GM19328 (cell line): ENCODE measurements around the gene DIS3L2.

Source experiments
- ATAC-seq: cut with Tn5 transposase; IDR thresholded peaks from one replicate; pipeline ENCODE4 v1.9.1; 2021; ENCODE audit warnings: mild to moderate bottlenecking, moderate library complexity; ENCODE audit not compliant: unreplicated experiment

The DIS3L2 gene

DNA sequence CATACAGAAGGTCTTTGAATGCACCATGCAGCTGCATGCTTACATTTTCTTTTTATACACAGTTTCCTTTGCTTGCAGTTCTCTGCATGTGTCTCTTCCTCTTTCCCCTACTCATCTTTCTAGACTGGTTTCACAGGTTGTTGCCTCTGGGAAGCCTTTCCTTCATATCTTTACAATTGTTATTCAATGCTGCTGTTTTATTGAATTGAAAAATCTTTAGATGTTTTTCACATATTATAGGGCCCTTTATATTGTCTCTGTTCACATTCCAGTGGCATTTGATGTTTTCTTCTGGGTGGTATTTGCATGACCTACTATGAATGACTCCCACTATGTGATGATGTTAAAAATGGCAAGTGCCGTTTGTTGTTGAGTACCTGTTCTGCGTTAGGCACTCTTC lies 91.1 kb downstream of the DIS3L2 start:
- no peak for ATAC-seq

DNA sequence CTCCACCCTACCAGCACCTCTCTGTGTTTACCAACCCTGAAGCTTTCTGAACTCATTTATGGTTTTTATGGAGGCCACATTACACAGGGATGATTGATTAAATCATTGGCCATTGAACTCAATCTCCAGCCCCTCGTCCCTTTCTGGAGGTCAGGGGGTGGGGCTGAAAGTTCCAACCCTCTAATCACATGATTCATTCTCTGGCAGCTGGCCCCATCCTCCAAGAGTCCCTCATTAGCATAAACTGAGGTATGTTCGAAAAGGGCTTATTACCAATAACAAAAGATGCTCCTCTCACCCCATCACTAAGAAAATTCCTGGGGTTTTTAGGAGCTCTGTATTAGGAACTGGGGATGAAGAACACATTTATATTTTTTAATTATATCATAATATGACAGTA lies 92.3 kb downstream of the DIS3L2 start:
- ATAC-seq: no peak

DNA sequence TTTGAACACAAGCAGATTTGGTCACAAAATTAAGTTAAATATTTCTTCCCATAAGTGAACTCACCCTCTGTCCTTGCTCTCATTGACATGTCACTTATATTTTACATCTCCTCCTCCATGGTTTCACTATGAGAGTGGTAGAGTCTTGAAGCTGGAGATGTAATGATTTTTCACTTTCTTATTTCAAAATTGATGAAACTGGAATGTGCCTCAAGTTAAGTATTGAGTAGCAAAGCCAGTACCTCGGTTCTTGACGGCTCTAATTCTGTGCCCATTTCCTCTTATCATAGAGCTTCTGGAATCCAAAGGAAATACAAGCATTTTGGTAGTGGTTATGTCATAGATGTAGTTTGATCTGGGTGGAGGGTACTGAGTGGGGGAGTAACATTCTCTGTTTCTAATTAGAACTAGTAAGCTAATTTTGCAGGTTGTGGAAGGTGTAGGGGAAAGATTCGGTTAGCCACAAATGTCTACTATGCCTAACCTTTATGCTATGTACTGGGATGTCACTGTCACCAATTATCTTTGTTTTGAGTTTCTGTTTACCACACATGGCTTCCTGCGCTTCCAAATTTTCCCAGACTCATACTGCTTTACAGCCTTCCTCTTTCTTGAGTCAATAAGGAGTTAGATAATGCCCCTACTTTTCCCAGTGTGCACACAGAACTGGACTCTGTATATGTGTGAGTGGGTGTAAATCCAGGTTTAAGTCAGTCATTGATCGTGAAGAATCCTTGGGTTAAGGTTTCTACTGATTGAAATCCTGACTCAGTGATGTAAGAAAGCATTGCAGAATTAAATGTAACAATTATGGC lies 96.8 kb downstream of the DIS3L2 start:
- ATAC-seq: no peak

GRCh38 chr2:232058931-232059330 lies 97.4 kb downstream of the DIS3L2 start:
- no peak for ATAC-seq

DNA sequence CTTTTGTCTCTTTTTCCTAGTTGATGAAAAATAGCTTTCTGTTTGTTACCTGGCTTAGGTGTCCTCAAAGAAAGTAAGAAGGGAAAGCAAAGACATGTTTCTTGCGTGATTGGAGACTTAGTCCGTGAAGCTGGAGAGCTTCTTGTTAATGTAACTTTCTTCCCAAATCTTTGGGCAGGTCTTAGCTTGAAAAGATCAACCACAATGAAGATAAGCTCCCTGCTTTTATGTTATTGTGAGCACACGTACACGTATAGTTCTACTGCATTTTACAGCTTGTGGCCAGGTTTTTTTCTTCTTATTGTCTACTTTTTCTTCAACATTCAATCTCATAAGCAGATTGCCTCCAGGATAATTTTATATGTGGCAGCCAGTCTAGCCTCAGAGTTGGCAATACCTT lies 99.8 kb downstream of the DIS3L2 start:
- no peak for ATAC-seq

DNA sequence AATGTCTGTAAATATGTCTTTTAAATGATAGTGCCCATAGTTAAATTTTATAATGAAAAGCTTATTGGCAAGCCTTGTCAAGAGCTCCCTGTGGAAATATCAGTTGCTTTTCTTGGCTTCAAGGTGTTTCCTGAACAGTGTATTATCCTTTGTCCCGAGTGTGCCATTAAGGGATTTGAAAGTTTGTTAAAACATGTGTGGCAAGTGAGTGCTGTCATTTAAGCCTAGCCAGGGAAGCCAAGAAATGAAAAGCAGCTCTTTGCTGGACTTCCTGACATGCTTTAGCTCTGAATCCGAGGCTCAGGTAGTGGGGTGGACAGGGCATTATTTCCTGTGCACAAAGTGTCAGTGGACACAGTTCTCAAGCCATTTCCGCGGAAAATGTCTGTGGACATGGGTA lies 111.5 kb downstream of the DIS3L2 start:
- no peak for ATAC-seq

GRCh38 chr2:232073699-232074098 lies 112.2 kb downstream of the DIS3L2 start:
- ATAC-seq: no peak

- no peak for ATAC-seq
Measured at GRCh38 chr2:232075080-232075479, 113.6 kb downstream of the DIS3L2 start.

GRCh38 chr2:232075859-232076258 lies 114.3 kb downstream of the DIS3L2 start:
- no peak for ATAC-seq

- no peak for ATAC-seq
Measured at GRCh38 chr2:232076272-232076671, 114.8 kb downstream of the DIS3L2 start.

DNA sequence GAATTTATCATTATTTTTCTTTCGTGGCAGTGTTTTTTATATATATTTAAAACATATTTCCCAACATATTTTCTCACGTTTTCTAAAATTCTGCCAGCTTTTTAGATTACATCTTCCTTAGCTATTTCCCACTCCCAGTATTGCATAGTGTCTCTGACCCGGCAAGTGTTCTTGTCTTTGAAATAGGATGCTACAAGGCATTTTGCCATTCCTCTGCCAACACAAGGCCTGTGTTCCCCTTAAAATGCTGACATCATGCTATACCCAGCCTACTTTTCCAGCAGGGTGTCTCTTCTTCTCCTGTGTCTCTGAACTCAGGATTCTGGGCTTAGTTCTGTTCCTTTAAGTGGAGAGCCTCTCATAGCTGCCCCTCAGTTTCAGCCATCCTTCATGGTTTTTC lies 115.2 kb downstream of the DIS3L2 start:
- ATAC-seq: no peak

DNA sequence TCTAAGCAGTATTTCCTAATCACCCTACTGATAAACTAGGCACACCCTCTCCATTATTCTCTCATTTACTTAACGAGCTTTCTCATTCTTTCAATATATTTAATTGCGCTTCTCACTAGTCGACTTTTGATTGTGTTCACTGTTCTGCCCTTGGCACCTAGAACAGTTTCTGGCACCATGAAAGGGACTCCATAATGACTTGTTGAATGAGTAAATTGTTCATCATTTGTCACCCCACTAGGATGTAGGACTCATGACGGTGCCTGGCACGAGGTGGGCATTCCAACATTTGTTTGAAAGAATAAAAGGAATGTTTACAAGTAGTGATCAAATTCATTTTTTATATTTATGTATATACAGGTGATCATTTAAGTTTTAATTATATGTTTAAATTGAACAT lies 123.7 kb downstream of the DIS3L2 start:
- ATAC-seq: no peak

DNA sequence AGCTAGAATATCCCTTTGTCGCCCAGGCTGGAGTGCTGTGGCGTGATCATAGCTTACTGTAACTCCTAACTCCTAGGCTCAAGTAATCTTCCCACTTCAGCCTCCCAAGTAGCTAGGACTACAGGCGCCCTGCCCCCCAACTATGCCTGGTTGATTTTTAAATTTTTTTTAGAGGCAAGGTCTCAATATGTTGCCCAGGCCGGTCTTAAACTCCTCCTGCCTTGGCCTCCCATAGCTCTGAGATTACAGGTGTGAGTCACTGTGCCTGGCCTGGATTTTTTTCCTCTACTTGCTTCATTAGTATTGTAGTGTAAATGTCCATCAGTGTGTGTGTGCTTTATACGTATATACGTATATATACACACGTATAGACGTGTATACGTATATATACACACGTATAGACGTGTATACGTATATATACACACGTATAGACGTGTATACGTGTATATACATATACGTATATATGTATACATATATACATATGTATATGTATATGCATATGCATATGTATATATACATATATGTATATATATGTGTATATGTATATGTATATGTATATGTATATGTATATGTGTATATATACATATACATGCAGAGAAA lies 124.4 kb downstream of the DIS3L2 start:
- ATAC-seq: no peak

GRCh38 chr2:232088771-232089170 lies 127.3 kb downstream of the DIS3L2 start:
- no peak for ATAC-seq

GRCh38 chr2:232094201-232094600 lies 132.7 kb downstream of the DIS3L2 start:
- ATAC-seq: no peak

DNA sequence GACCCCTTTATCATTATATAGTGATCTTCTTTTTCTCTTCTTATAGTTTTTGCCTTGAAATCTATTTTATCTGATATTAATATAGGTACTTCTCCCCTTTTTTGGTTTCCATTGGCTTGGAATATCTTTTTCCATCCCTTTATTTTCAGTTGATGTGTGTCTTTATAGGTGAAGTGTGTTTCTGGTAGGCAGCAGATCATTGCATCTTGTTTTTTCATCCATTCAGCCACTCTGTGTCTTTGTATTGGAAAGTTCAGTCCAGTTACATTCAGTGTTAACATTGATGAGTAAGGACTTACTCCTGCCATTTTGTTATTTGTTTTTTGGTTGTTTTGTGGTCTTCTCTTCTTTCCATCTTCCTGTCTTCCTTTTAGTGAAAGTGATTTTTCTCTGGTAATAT lies 133.4 kb downstream of the DIS3L2 start:
- no peak for ATAC-seq

DNA sequence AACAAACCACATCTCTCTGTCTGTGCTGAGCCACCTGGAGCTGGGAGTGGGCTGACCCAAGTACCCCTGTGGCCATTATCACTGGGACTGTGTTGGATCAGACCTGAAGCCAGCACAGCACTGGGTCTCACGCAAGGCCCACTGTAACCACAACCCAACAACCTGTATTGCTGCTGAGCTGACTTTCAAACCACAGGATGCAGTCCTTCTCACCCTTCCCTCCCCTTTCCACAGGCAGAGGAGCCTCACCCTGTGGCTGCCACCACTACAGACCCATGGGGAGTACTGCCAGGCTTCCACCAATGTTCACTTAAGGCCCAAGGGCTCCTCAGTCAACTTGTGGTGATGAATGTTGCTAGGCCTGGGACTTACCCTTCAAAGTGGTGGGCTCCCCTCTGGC lies 135.7 kb downstream of the DIS3L2 start:
- ATAC-seq: no peak

DNA sequence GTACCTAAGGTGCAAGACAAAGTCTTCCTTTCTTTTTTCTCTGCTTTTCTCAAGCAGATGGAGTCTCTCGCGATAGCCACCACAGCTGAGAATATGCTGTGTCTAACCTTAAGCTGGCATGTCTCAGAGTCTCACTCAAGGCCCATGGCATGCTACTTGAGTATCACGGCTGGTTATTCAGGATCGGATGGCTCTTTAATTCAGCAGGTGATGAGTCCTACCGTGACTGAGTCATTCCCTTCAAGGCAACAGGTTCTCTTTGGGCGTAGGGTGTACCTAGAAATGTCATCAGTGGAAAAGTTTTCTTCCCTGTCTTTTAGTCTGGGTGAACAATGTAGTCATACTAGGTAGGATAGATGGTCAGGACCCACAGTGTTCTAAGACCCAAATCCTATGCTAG lies 136.2 kb downstream of the DIS3L2 start:
- ATAC-seq: no peak

DNA sequence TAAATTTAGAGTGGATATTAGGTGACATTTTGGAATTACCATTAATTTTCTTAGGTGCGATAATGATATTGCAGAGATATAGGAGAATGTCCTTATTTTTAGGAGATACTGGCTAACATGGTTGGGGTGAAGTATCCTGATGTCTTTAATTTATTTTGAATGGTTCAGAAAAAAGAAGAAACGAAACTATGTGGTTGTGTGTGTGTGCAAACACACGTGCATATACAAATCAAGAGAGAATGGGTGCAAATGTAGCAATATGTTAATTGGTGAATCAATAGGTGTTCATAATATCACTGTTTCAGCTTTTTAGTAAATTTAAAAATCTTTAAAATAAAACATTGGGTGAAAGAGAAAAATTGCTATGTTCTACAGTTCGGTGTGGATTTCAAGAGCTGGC lies 140.9 kb downstream of the DIS3L2 start:
- no peak for ATAC-seq

DNA sequence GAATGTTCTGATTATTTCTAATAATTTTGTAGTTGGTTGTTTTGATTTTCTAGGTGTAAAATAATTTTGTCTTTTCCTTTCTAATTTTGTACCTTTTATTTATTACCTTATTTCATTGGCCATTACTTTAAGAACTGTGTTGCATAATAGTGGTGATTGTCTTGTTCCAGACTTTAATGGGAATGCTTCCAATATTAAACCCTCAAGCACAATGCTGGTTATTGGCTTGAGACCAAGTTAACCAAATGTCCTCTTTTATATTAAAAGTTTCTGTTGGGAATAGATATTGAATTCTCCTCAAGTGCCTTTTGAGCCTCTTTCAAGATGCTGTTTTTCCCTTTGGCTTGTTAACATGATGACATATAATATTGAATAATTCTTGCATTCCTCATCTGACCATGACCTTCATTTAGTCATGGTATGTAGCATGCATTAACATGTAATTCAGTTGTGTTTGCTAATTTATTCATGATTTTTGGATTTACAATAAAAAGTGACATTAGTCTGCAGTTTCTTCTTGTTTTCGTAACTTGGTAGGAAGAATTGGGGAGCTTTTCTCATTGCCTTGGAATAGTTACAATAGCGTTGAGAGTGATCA lies 141.7 kb downstream of the DIS3L2 start:
- ATAC-seq: no peak

- no peak for ATAC-seq
Measured at GRCh38 chr2:232104076-232104646, 142.6 kb downstream of the DIS3L2 start.

DNA sequence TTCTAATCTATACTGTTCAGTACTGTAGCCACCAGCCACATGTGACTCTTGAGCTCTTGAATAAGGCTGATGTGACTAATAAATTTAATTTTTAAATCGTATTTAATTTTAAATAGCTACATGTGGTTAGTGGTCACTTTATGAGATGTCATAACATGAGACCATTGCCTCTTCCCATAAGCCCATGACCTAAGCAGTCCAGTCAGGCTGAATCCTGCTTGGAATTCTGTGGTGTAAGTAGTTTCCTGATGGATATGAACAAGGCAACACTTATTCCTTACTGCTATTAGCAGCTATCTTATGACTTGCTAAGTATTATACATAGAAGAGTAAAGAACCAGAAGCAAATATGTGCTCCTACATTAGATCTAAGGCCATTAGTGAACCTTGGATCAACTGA lies 150.0 kb downstream of the DIS3L2 start:
- no peak for ATAC-seq
